Adipose tissue (tissue), 3 donors: ENCODE results near the gene CALML3. TPM values are rescaled to one million over a fixed set of nuclear protein-coding genes. Genes with fewer than 3 reads are reported as not detected.
"Not testable (repeated sequence)": the region's sequence is repeated elsewhere in the genome, so short reads cannot be mapped to it uniquely, and the experiment has no call there.

Experiments
- H3K27ac ChIP-seq: one replicate; pipeline ENCODE4 v1.5.1; 2013; ENCODE audit warnings: low read depth, low read length
- WGBS, 3 donors: extraction: QIAGEN DNeasy Blood & Tissue Kit; methylation state at CpG; one replicate each; pipeline ENCODE4 v1.1.7; 2013; 5-methylcytosine and 5-hydroxymethylcytosine counted together
- polyA plus RNA-seq, 3 donors: library from polyadenylated mRNA; stranded (reverse); fragments of 200-250 nt; gene quantifications; one replicate each; pipeline ENCODE4 v1.2.3, GENCODE V29; 2013
- donor health status: healthy with polysubstance abuse.
- donor health status: Bipolar disorder and iron deficiency.
- donor health status: healthy.

The CALML3 gene
- polyA plus RNA-seq, 3 donors, result 0.06 to 0.36 (median 0.22) TPM

- 86 to 88% (median 86%) methylated on average over 9 of the region's 9 CpGs for WGBS, 3 donors
- not testable (repeated sequence) for H3K27ac ChIP-seq
Observed at GRCh38 chr10:5559022-5559421, 34.3 kb downstream of the CALML3 start.

GRCh38 chr10:5559642-5560141 lies 34.9 kb downstream of the CALML3 start:
- 54 to 76% (median 55%) methylated on average over 9 of the region's 9 CpGs for WGBS, 3 donors
- no peak overlapping the region for H3K27ac ChIP-seq

GRCh38 chr10:5560142-5560816 lies 35.5 kb downstream of the CALML3 start:
- WGBS, 3 donors, result 91 to 95% (median 94%) methylated on average over 10 of the region's 10 CpGs
- no peak overlapping the region for H3K27ac ChIP-seq

- WGBS, 3 donors, result 93 to 96% (median 94%) methylated on average over 26 to 28 of the region's 28 CpGs
- H3K27ac ChIP-seq, result no peak overlapping the region
Observed at GRCh38 chr10:5560817-5561703, 36.3 kb downstream of the CALML3 start.

- H3K27ac ChIP-seq, result no peak overlapping the region
- 89 to 95% (median 91%) methylated on average over 13 of the region's 13 CpGs for WGBS, 3 donors
Observed at GRCh38 chr10:5561704-5562645, 37.2 kb downstream of the CALML3 start.

GRCh38 chr10:5563321-5563961 lies 38.7 kb downstream of the CALML3 start:
- H3K27ac ChIP-seq, result no peak overlapping the region
- 63 to 74% (median 69%) methylated on average over 21 of the region's 21 CpGs for WGBS, 3 donors

- no peak overlapping the region for H3K27ac ChIP-seq
- WGBS, 3 donors, result 68 to 85% (median 77%) methylated on average over 18 of the region's 18 CpGs
Observed at GRCh38 chr10:5563991-5564536, 39.3 kb downstream of the CALML3 start.

GRCh38 chr10:5564537-5565204 lies 39.9 kb downstream of the CALML3 start:
- WGBS, 3 donors, result 75 to 80% (median 78%) methylated on average over 17 of the region's 17 CpGs
- H3K27ac ChIP-seq, result no peak overlapping the region

GRCh38 chr10:5565205-5565545 lies 40.4 kb downstream of the CALML3 start:
- 91 to 97% (median 94%) methylated on average over 8 of the region's 8 CpGs for WGBS, 3 donors
- no peak overlapping the region for H3K27ac ChIP-seq

- 79 to 88% (median 85%) methylated on average over 23 of the region's 23 CpGs for WGBS, 3 donors
- H3K27ac ChIP-seq, result no peak overlapping the region
Observed at GRCh38 chr10:5565671-5566581, 41.2 kb downstream of the CALML3 start.

- 83 to 89% (median 85%) methylated on average over 3 of the region's 3 CpGs for WGBS, 3 donors
- no peak overlapping the region for H3K27ac ChIP-seq
Observed at GRCh38 chr10:5566614-5567013, 41.9 kb downstream of the CALML3 start.

GRCh38 chr10:5567477-5567876 lies 42.7 kb downstream of the CALML3 start:
- H3K27ac ChIP-seq, result no peak overlapping the region
- WGBS, 3 donors, result 56 to 96% (median 95%) methylated on average over 2 of the region's 2 CpGs

- WGBS, 3 donors, result 93 to 96% (median 95%) methylated on average over 2 of the region's 2 CpGs
- H3K27ac ChIP-seq, result no peak overlapping the region
Observed at GRCh38 chr10:5568984-5569383, 44.2 kb downstream of the CALML3 start.

- no peak overlapping the region for H3K27ac ChIP-seq
- WGBS, 3 donors, result 68 to 88% (median 79%) methylated on average over 2 of the region's 2 CpGs
Observed at GRCh38 chr10:5569568-5569967, 44.8 kb downstream of the CALML3 start.

- H3K27ac ChIP-seq, result no peak overlapping the region
- WGBS, 3 donors, result 81 to 89% (median 87%) methylated on average over 24 of the region's 24 CpGs
Observed at GRCh38 chr10:5570007-5570655, 45.4 kb downstream of the CALML3 start.
